ENCODE data around the gene LEF1. TPM values are rescaled to one million over a fixed set of nuclear protein-coding genes. Genes with fewer than 3 reads are reported as not detected.
"Not testable (repeated sequence)": the region's sequence is repeated elsewhere in the genome, so short reads cannot be mapped to it uniquely, and the experiment has no call there.

The LEF1 gene
- total RNA-seq, 1 donor from 2014 or later, result 1.7 TPM

DNA sequence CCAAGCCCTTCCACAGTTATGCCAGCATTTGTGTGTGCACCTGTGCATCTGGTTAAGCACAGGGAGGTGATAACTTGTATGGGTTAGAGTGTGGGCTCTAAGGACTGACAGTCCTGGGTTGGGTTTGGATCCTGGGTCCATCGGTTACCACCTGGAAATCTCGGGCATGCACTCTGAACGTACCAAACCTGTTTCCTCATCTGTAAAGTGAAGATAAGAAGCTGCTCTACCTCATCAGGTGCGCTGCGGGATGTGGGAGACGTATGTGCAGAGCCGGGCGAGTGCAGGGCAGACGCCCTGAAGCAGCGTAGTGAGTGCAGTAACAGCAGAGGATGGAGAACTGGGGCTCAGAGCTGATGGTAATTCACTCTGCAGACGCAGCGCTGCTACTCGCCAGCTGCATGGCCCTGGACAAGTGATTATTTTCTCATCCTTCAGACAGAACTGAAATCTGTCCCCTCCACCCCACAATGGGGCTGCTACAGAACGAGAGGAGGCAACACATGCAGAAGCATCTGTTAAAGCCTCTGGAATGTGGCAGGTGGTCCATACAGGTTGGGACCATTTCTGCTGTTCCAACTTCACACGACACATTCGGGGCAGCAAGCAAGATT, 114.6 kb downstream of the LEF1 start:
- TF ChIP-seq, protein P1, sequence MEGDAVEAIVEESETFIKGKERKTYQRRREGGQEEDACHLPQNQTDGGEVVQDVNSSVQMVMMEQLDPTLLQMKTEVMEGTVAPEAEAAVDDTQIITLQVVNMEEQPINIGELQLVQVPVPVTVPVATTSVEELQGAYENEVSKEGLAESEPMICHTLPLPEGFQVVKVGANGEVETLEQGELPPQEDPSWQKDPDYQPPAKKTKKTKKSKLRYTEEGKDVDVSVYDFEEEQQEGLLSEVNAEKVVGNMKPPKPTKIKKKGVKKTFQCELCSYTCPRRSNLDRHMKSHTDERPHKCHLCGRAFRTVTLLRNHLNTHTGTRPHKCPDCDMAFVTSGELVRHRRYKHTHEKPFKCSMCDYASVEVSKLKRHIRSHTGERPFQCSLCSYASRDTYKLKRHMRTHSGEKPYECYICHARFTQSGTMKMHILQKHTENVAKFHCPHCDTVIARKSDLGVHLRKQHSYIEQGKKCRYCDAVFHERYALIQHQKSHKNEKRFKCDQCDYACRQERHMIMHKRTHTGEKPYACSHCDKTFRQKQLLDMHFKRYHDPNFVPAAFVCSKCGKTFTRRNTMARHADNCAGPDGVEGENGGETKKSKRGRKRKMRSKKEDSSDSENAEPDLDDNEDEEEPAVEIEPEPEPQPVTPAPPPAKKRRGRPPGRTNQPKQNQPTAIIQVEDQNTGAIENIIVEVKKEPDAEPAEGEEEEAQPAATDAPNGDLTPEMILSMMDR (IDR thresholded peaks at IDR 0.05), result no peak
- Mint-ChIP-seq H3K27me3 (ENCODE audit: unreplicated experiment) (no peaks in the 10 kb centered on the region), H3K4me1 (ENCODE audit: unreplicated experiment) (peaks cover 10% of the 10 kb centered on the region), H3K27ac (ENCODE audit: unreplicated experiment) (no peak overlapping the region), H3K4me3 (ENCODE audit: unreplicated experiment) (no peak overlapping the region), H3K9me3 (ENCODE audit: unreplicated experiment) (no peaks in the 10 kb centered on the region), H3K36me3 (ENCODE audit: unreplicated experiment) (no peaks in the 10 kb centered on the region)
- DNase-seq (ENCODE audit: extremely low spot score, unreplicated experiment), result no peak

DNA sequence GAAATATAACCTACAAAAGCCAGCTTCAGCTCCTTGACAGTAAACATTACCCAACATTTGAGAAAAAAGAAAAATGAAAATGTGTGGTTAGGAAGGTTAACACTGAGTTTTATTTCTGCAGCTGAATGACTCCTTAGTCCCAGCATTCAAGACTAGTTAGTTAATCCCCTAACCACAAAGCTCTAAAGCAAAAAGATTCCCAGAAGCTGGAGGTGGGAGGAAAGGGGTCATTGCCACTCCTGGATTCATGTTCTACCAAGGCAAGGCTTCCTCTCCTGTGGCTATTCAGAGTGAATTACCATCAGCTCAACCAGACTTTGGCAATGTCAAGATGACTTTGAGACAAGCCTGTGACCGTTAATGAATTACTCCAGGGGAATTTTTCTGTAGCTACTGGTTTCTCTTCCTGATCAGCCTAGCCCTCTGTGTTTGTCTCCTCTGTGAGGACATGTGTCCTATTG, 115.5 kb downstream of the LEF1 start:
- no peak overlapping the region for H3K27ac Mint-ChIP-seq (ENCODE audit: unreplicated experiment)

DNA sequence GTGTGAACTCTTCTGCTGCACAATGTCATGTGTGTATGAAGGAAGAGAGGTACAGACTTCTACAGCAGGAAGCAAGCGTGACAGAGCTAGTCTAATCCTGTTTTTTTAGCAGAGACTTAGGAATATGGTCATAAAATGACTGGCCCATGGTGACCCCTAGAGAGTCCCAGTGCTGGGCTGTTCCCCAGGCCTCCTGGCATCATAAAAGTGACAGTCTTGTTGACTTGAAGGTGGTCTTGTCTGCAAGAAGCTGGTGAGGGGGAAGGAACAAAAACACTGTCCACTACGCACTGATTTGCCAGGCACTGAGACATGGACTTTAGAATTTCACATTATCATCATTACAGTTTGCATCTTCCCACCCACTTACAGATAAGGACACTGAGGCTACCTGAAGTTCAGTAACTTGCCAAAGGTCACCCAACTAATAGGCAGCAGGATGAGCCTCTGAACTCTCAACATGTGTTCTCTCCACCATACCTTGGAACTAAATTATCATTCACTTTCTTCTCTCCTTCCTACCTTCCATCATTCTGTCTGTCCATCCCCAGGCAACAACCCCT, 116.1 kb downstream of the LEF1 start:
- DNase-seq (ENCODE audit: extremely low spot score, unreplicated experiment), result no peak
- Mint-ChIP-seq H3K27ac (ENCODE audit: unreplicated experiment) (no peak overlapping the region), H3K36me3 (ENCODE audit: unreplicated experiment) (no peaks in the 10 kb centered on the region), H3K4me1 (ENCODE audit: unreplicated experiment) (peaks cover 3% of the 10 kb centered on the region), H3K27me3 (ENCODE audit: unreplicated experiment) (no peaks in the 10 kb centered on the region), H3K9me3 (ENCODE audit: unreplicated experiment) (no peaks in the 10 kb centered on the region), H3K4me3 (ENCODE audit: unreplicated experiment) (no peak overlapping the region)
- TF ChIP-seq, protein P1 (IDR thresholded peaks at IDR 0.05), result no peak

More for the DNA sequence above, 115.5 kb downstream of the LEF1 start:
- DNase-seq (ENCODE audit: extremely low spot score, unreplicated experiment), result no peak
- Mint-ChIP-seq H3K4me1 (ENCODE audit: unreplicated experiment) (peaks cover 3% of the 10 kb centered on the region), H3K4me3 (ENCODE audit: unreplicated experiment) (no peak overlapping the region), H3K27me3 (ENCODE audit: unreplicated experiment) (no peaks in the 10 kb centered on the region), H3K9me3 (ENCODE audit: unreplicated experiment) (no peaks in the 10 kb centered on the region), H3K36me3 (ENCODE audit: unreplicated experiment) (no peaks in the 10 kb centered on the region)
- TF ChIP-seq, protein P1 (IDR thresholded peaks at IDR 0.05), result no peak

DNA sequence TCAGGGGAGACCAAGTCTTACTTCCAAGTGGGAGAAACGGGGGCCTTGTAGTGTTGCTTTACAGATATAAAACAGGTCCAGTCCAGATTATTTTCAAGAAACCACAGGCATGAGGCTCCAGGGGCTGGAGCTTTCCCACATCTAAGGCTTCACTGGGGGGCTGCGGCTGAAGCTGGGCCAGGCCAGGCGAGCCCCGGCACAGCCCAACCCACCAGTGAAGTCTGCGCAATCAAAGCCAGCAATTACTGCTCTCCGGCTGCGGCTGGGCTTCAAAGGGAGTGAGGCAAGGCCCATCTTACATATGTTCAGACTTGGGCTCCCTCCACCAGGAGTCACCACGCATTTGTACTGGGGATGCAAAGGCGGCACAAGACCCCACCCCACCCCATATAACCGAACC, 117.4 kb downstream of the LEF1 start:
- Mint-ChIP-seq H3K4me1 (ENCODE audit: unreplicated experiment) (no peaks in the 10 kb centered on the region), H3K9me3 (ENCODE audit: unreplicated experiment) (no peaks in the 10 kb centered on the region), H3K27me3 (ENCODE audit: unreplicated experiment) (no peaks in the 10 kb centered on the region), H3K27ac (ENCODE audit: unreplicated experiment) (no peak overlapping the region), H3K36me3 (ENCODE audit: unreplicated experiment) (no peaks in the 10 kb centered on the region), H3K4me3 (ENCODE audit: unreplicated experiment) (no peak overlapping the region)
- TF ChIP-seq, protein P1 (IDR thresholded peaks at IDR 0.05), result no peak
- DNase-seq (ENCODE audit: extremely low spot score, unreplicated experiment), result no peak

DNA sequence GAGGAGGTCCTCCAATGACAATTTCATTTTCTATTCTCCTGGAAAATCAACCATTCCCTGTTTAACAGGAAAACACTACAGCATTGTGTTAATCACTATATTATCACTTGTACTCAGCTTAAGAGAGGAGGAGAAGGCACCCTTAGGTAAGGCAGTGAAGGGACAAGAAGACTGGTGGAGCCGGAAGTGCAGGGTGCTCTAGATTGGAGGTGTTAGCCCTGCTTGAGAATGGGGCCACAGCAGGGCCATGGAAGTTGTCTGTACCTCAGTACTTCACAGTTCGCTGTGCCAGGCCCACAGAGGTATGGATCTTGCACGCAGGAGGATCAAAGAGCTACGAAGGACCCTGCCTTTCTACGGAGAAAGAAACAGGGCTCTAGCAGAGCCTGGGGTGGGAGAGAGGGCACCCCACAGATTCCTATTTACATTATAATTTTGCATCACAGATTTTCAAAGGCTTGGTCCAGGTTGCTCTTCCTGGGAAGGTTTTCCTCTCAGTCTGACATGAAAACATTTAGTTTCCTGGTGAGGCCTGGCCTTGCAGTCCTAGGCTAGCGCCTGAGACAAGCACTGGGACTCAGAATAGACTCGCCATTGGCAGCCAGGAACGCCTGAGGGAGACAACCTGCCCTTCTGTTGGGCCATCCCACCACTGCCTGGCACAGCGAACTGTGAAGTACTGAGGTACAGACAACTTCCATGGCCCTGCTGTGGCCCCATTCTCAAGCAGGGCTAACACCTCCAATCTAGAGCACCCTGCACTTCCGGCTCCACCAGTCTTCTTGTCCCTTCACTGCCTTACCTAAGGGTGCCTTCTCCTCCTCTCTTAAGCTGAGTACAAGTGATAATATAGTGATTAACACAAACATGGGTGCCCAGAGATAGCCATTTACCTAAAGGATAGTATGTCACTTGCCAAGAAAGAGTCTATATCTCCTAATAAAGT, 118.3 kb downstream of the LEF1 start:
- H3K36me3 Mint-ChIP-seq (ENCODE audit: unreplicated experiment), result not testable (repeated sequence)

More for the DNA sequence above, 118.3 kb downstream of the LEF1 start:
- not testable (repeated sequence) for DNase-seq (ENCODE audit: extremely low spot score, unreplicated experiment); H3K9me3 Mint-ChIP-seq (ENCODE audit: unreplicated experiment); H3K4me1 Mint-ChIP-seq (ENCODE audit: unreplicated experiment); H3K27me3 Mint-ChIP-seq (ENCODE audit: unreplicated experiment); H3K4me3 Mint-ChIP-seq (ENCODE audit: unreplicated experiment); H3K27ac Mint-ChIP-seq (ENCODE audit: unreplicated experiment)
